Glomerular visceral epithelial cell (primary cell): Measurements from ENCODE around the gene CHRDL2.

Experiments
- DNase-seq: peaks from one replicate; pipeline ENCODE4 v3.0.0-alpha.2; 2016; ENCODE audit errors: extremely low spot score

Gene CHRDL2

GRCh38 chr11:74748211-74749126, 17.2 kb upstream of the CHRDL2 start, which contains the start of gene RNF169:
RNF169 (plus strand) TSS chr11:74748849; CDS start chr11:74748881, 32 bp downstream.
- peak; percentile 94 for DNase-seq

- DNase-seq, result no peak
Measured at GRCh38 chr11:74746868-74747267, 15.6 kb upstream of the CHRDL2 start.

GRCh38 chr11:74744277-74744676, 13.1 kb upstream of the CHRDL2 start:
- DNase-seq, result no peak

GRCh38 chr11:74743640-74744039, 12.4 kb upstream of the CHRDL2 start:
- no peak for DNase-seq

- DNase-seq, result no peak
Measured at GRCh38 chr11:74742070-74742469, 10.8 kb upstream of the CHRDL2 start.

- DNase-seq, result peak; percentile 60
Measured at GRCh38 chr11:74739546-74740270, 8.5 kb upstream of the CHRDL2 start.

- no peak for DNase-seq
Measured at GRCh38 chr11:74736031-74736430, 4.8 kb upstream of the CHRDL2 start.

- DNase-seq, result no peak
Measured at GRCh38 chr11:74735365-74735928, 4.2 kb upstream of the CHRDL2 start.

- no peak for DNase-seq
Measured at GRCh38 chr11:74734559-74734925, 3.3 kb upstream of the CHRDL2 start.

GRCh38 chr11:74730571-74731260, 510 bp downstream of the CHRDL2 start:
- no peak for DNase-seq

- no peak for DNase-seq
Measured at GRCh38 chr11:74729397-74729796, 1.8 kb downstream of the CHRDL2 start.

- peak; percentile 69 for DNase-seq
Measured at GRCh38 chr11:74726547-74727182, 4.6 kb downstream of the CHRDL2 start.

- no peak for DNase-seq
Measured at GRCh38 chr11:74725701-74726100, 5.5 kb downstream of the CHRDL2 start.

GRCh38 chr11:74723511-74723910, 7.7 kb downstream of the CHRDL2 start:
- DNase-seq, result no peak

- DNase-seq, result no peak
Measured at GRCh38 chr11:74721479-74721835, 9.8 kb downstream of the CHRDL2 start.

- no peak for DNase-seq
Measured at GRCh38 chr11:74720596-74721478, 10.4 kb downstream of the CHRDL2 start.

GRCh38 chr11:74719011-74719410, 12.2 kb downstream of the CHRDL2 start:
- DNase-seq, result no peak

- DNase-seq, result no peak
Measured at GRCh38 chr11:74717221-74717969, 13.8 kb downstream of the CHRDL2 start.

GRCh38 chr11:74714904-74715303, 16.3 kb downstream of the CHRDL2 start:
- no peak for DNase-seq

- DNase-seq, result no peak
Measured at GRCh38 chr11:74713686-74714085, 17.5 kb downstream of the CHRDL2 start.
